ENCODE data around the gene DOCK10. TPM values are rescaled to one million over a fixed set of nuclear protein-coding genes. Genes with fewer than 3 reads are reported as not detected.

The DOCK10 gene
- total RNA-seq, 5 donors from 2014 or later (not counting 1 experiment from before 2014, with no cell fraction given) = 206 to 266 (median 235) TPM

DNA sequence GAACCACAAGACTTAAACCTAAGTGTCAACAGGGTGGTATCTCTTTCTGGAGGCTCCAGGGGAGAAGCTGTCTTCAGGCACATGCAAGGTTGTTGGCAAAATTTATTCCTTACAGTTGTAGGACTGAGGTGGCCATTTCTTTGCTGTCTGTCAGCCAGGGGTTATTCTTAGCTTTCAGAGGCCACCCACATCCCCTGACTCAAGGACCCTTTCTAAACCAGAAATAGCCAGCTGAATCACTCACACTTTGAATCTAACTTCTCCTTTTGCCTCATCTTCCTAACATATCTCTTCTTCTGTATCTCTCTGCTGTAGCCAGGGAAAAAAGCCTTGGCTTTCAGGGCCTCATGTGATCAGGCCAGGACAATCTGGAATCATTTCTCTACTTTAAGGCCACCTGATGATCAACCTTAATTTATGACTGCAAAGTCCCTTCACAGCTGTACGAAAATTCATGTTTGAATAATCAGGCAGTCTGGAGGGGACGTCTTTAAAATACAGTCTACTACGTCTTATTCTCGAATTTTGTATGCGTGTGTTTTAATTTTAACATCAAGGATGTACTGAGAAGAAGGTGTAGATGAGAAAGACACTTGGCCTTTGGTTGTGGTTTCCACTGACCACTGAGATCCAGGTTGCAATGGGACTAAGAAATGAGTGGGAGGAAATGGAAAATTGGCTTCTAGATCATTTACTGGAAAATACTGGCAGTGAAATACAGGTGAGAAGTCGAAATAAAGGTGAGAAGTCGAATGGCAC, 90.4 kb downstream of the DOCK10 start:
- peaks cover 0 to 4% (median 0%) of the 10 kb centered on the region in 3 donors for H3K9me3 Mint-ChIP-seq
- Histone ChIP-seq H3K9me3 (no peaks in the 10 kb centered on the region), H3K4me1 (ENCODE audit: control insufficient read depth in 1 of 2, extremely low read depth in 1 of 2, insufficient read depth in 2 of 2, low read length in 2 of 2) (peaks cover 35 to 56% of the 10 kb centered on the region in 2 experiments), H3K27ac (ENCODE audit: low read length) (peak overlapping the region; percentile 51), H3K36me3 (ENCODE audit: control insufficient read depth in 2 of 2, extremely low read depth in 1 of 2, insufficient read depth in 1 of 2, low read length in 1 of 2) (no peaks in the 10 kb centered on the region), H3K27me3 (replicated peaks in 1 of 2; ENCODE audit: control insufficient read depth in 2 of 2, extremely low read depth in 1 of 2, insufficient read depth in 2 of 2, low read length in 1 of 2) (no peaks in the 10 kb centered on the region), H3K4me3 (ENCODE audit: control insufficient read depth in 1 of 2, extremely low read depth in 1 of 2, low read length in 1 of 2) (no peak overlapping the region)
- ChIA-PET POLR2A (interaction anchor here in 1 of 2 donors (0.7 to 1.1 kb wide), 2 partner anchors 14 to 57 kb away, joined by 3 to 4 read pairs; no protein-coding TSS in a partner anchor), CTCF (interaction anchor here (0.5 to 1.6 kb wide), 6 partner anchors 12 to 1910 kb away, joined by 3 to 6 read pairs (median 3); no protein-coding TSS in a partner anchor)
- H3K4me3 Mint-ChIP-seq = peak overlapping the region in 1 of 3 donors; percentile 3
- no peaks in the 10 kb centered on the region for H3K27me3 Mint-ChIP-seq
- 56% methylated on average over 7 of the region's 7 CpGs for WGBS (ENCODE audit: insufficient coverage)
- H3K4me1 Mint-ChIP-seq = peaks cover 87 to 93% (median 90%) of the 10 kb centered on the region in 3 donors
- DNase-seq (no peak), ATAC-seq (replicated peaks in 1 of 4) (no peak)
- H3K27ac Mint-ChIP-seq = peak overlapping the region; percentile 78 to 86
- peaks cover 29% of the 10 kb centered on the region for H3K36me3 Mint-ChIP-seq

DNA sequence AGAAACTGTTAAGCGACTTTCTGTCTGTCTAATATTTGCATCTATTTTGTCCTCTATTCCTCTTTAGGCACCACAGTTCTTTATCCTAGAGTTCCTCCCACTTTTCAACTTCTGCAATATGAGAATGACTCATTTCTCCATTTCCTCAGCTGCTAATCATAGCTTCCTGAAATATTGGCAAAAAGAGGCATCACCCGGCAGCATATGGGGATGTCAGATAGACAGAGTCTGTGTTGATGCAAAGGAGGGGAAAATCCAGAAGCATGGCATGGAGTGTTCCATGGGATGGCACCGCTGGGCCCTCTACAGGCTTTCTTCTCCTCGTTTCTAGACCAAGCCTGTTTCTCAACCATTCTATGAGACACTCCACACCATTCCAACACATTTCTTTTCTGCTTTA, 93.4 kb downstream of the DOCK10 start:
- no peak overlapping the region for H3K4me3 ChIP-seq (ENCODE audit: control insufficient read depth in 1 of 2, extremely low read depth in 1 of 2, low read length in 1 of 2)
- WGBS (ENCODE audit: insufficient coverage) = no CpG with 5 or more reads among the region's 4 CpGs
- H3K27ac ChIP-seq (ENCODE audit: low read length) = peak overlapping the region; percentile 3
- POLR2A ChIA-PET = interaction anchor here (0.6 to 1.3 kb wide), 4 partner anchors 16 to 77 kb away, joined by 3 to 6 read pairs (median 4); no protein-coding TSS in a partner anchor
- DNase-seq (no peak), ATAC-seq (replicated peaks in 1 of 4) (no peak)
- H3K36me3 ChIP-seq (ENCODE audit: control insufficient read depth in 2 of 2, extremely low read depth in 1 of 2, insufficient read depth in 1 of 2, low read length in 1 of 2) = no peaks in the 10 kb centered on the region
- Mint-ChIP-seq H3K27me3 (no peaks in the 10 kb centered on the region), H3K4me3 (peak overlapping the region in 1 of 3 donors; percentile 89), H3K36me3 (peaks cover 24% of the 10 kb centered on the region), H3K9me3 (peaks cover 0 to 4% (median 0%) of the 10 kb centered on the region in 3 donors), H3K4me1 (peaks cover 83 to 95% (median 89%) of the 10 kb centered on the region in 3 donors), H3K27ac (peak overlapping the region; percentile 65 to 76)
- no peaks in the 10 kb centered on the region for H3K27me3 ChIP-seq (replicated peaks in 1 of 2; ENCODE audit: control insufficient read depth in 2 of 2, extremely low read depth in 1 of 2, insufficient read depth in 2 of 2, low read length in 1 of 2)
- H3K4me1 ChIP-seq (ENCODE audit: control insufficient read depth in 1 of 2, extremely low read depth in 1 of 2, insufficient read depth in 2 of 2, low read length in 2 of 2) = peaks cover 41 to 66% of the 10 kb centered on the region in 2 experiments
- no peaks in the 10 kb centered on the region for H3K9me3 ChIP-seq
- CTCF ChIA-PET = interaction anchor here in 1 of 2 donors (0.6 to 1.5 kb wide), 4 partner anchors 8 to 60 kb away, joined by 3 to 8 read pairs (median 3); no protein-coding TSS in a partner anchor

- Histone ChIP-seq H3K36me3 (ENCODE audit: control insufficient read depth in 2 of 2, extremely low read depth in 1 of 2, insufficient read depth in 1 of 2, low read length in 1 of 2) (no peaks in the 10 kb centered on the region), H3K4me1 (ENCODE audit: control insufficient read depth in 1 of 2, extremely low read depth in 1 of 2, insufficient read depth in 2 of 2, low read length in 2 of 2) (peaks cover 37 to 63% of the 10 kb centered on the region in 2 experiments), H3K4me3 (ENCODE audit: control insufficient read depth in 1 of 2, extremely low read depth in 1 of 2, low read length in 1 of 2) (no peak overlapping the region), H3K27me3 (replicated peaks in 1 of 2; ENCODE audit: control insufficient read depth in 2 of 2, extremely low read depth in 1 of 2, insufficient read depth in 2 of 2, low read length in 1 of 2) (no peaks in the 10 kb centered on the region), H3K27ac (ENCODE audit: low read length) (peak overlapping the region; percentile 86), H3K9me3 (no peaks in the 10 kb centered on the region)
- Mint-ChIP-seq H3K36me3 (peaks cover 17% of the 10 kb centered on the region), H3K4me3 (peak overlapping the region in 1 of 3 donors; percentile 89), H3K27me3 (no peaks in the 10 kb centered on the region), H3K4me1 (peaks cover 83 to 95% (median 89%) of the 10 kb centered on the region in 3 donors), H3K9me3 (peaks cover 0 to 4% (median 0%) of the 10 kb centered on the region in 3 donors), H3K27ac (peak overlapping the region in 1 of 2 donors; percentile 65)
- ATAC-seq (replicated peaks in 1 of 4) (no peak), DNase-seq (no peak)
- CTCF ChIA-PET = interaction anchor here (0.5 to 1.5 kb wide), 5 partner anchors 8 to 61 kb away, joined by 3 to 5 read pairs (median 3); no protein-coding TSS in a partner anchor
- POLR2A ChIA-PET = interaction anchor here (0.6 to 4.0 kb wide), 4 partner anchors 15 to 50 kb away, joined by 3 to 33 read pairs (median 4); no protein-coding TSS in a partner anchor
These were observed 94.3 kb downstream of the DOCK10 start for GRCh38 chr2:224948005-224948404.

DNA sequence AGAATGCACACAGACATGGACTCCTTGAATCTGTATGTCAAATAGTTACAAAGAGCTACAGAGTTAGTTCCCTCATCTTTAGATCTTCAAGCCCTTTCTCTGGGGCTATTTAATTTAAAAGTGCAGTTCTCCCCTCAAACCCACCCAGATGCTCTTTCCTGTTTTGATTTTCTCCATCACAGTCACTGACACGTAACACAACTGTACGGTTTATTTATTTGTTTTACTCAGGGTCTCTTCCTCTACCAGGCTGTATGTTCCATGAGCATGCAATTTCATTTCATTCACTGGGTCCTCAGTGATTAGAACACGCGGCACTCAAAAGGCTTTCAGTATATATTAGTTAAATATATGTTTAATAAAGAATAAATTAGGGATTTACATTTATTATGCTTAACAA, 94.7 kb downstream of the DOCK10 start:
- Mint-ChIP-seq H3K4me1 (peaks cover 82 to 91% (median 86%) of the 10 kb centered on the region in 3 donors), H3K36me3 (peaks cover 16% of the 10 kb centered on the region), H3K9me3 (peaks cover 0 to 4% (median 0%) of the 10 kb centered on the region in 3 donors), H3K27me3 (no peaks in the 10 kb centered on the region), H3K4me3 (peak overlapping the region; percentile 35 to 89 (median 79)), H3K27ac (peak overlapping the region; percentile 90 to 94)
- ChIA-PET CTCF (interaction anchor here (0.5 to 1.1 kb wide), 4 partner anchors 9 to 54 kb away, joined by 3 to 6 read pairs (median 4); no protein-coding TSS in a partner anchor), POLR2A (interaction anchor here (1.2 to 4.0 kb wide), 2 partner anchors 19 to 20 kb away, joined by 3 to 33 read pairs; no protein-coding TSS in a partner anchor)
- ATAC-seq (replicated peaks in 1 of 4) = peak in 1 of 4 experiments; percentile 13
- Histone ChIP-seq H3K4me3 (ENCODE audit: control insufficient read depth in 1 of 2, extremely low read depth in 1 of 2, low read length in 1 of 2) (no peak overlapping the region), H3K4me1 (ENCODE audit: control insufficient read depth in 1 of 2, extremely low read depth in 1 of 2, insufficient read depth in 2 of 2, low read length in 2 of 2) (peaks cover 34 to 64% of the 10 kb centered on the region in 2 experiments), H3K27ac (ENCODE audit: low read length) (peak overlapping the region; percentile 86), H3K36me3 (ENCODE audit: control insufficient read depth in 2 of 2, extremely low read depth in 1 of 2, insufficient read depth in 1 of 2, low read length in 1 of 2) (no peaks in the 10 kb centered on the region), H3K9me3 (no peaks in the 10 kb centered on the region), H3K27me3 (replicated peaks in 1 of 2; ENCODE audit: control insufficient read depth in 2 of 2, extremely low read depth in 1 of 2, insufficient read depth in 2 of 2, low read length in 1 of 2) (no peaks in the 10 kb centered on the region)
- 20% methylated on average over 2 of the region's 4 CpGs for WGBS (ENCODE audit: insufficient coverage)
- DNase-seq = no peak

- Histone ChIP-seq H3K36me3 (ENCODE audit: control insufficient read depth in 2 of 2, extremely low read depth in 1 of 2, insufficient read depth in 1 of 2, low read length in 1 of 2) (no peaks in the 10 kb centered on the region), H3K4me1 (ENCODE audit: control insufficient read depth in 1 of 2, extremely low read depth in 1 of 2, insufficient read depth in 2 of 2, low read length in 2 of 2) (peaks cover 34 to 68% of the 10 kb centered on the region in 2 experiments), H3K9me3 (no peaks in the 10 kb centered on the region), H3K27me3 (replicated peaks in 1 of 2; ENCODE audit: control insufficient read depth in 2 of 2, extremely low read depth in 1 of 2, insufficient read depth in 2 of 2, low read length in 1 of 2) (no peaks in the 10 kb centered on the region), H3K27ac (ENCODE audit: low read length) (peak overlapping the region; percentile 86), H3K4me3 (ENCODE audit: control insufficient read depth in 1 of 2, extremely low read depth in 1 of 2, low read length in 1 of 2) (peak overlapping the region; percentile 49 to 83)
- Mint-ChIP-seq H3K9me3 (peaks cover 0 to 4% (median 0%) of the 10 kb centered on the region in 3 donors), H3K4me3 (peak overlapping the region; percentile 79 to 89 (median 87)), H3K27me3 (no peaks in the 10 kb centered on the region), H3K4me1 (peaks cover 83 to 91% (median 87%) of the 10 kb centered on the region in 3 donors), H3K36me3 (peaks cover 18% of the 10 kb centered on the region), H3K27ac (peak overlapping the region; percentile 90 to 94)
- ChIA-PET POLR2A (interaction anchor here (1.0 to 4.0 kb wide), 4 partner anchors 18 to 37 kb away, joined by 3 to 33 read pairs (median 4); no protein-coding TSS in a partner anchor), CTCF (interaction anchor here in 1 of 2 donors (0.7 to 1.1 kb wide), 4 partner anchors 16 to 55 kb away, joined by 3 to 6 read pairs (median 4); no protein-coding TSS in a partner anchor)
- ATAC-seq (replicated peaks in 1 of 4) = peak; percentile 87 to 92 (median 90)
- peak in 3 of 35 experiments; percentile 13 to 77 (median 31) for DNase-seq
- no CpG with 5 or more reads among the region's 7 CpGs for WGBS (ENCODE audit: insufficient coverage)
These were observed 95.4 kb downstream of the DOCK10 start for GRCh38 chr2:224946895-224947294.
